Breast epithelium (tissue), 4 donors: ENCODE data around the gene PRSS36. TPM values are rescaled to one million over a fixed set of nuclear protein-coding genes. Genes with fewer than 3 reads are reported as not detected.

ENCODE experiments used
- DNase-seq, 2 donors: peaks; one replicate each; pipeline ENCODE4 v3.0.0-alpha.2; 2019; ENCODE audit warnings: low spot score in 2 of 2
- H3K27ac ChIP-seq, 2 donors: fragments of 200-600 bp; sonication (generic) in 1 of 2; one replicate each; pipeline ENCODE4 v1.5.1; 2016 to 2019; ENCODE audit warnings: mild to moderate bottlenecking in 1 of 2
- H3K27me3 ChIP-seq, 2 donors: fragments of 200-600 bp; sonication (generic) in 1 of 2; one replicate each; pipeline versions ENCODE4 v1.5.1 to v1.6.0; 2017 to 2019; ENCODE audit warnings: control low read depth in 1 of 2, mild to moderate bottlenecking in 1 of 2
- H3K36me3 ChIP-seq: fragments of 200-600 bp; one replicate; pipeline ENCODE4 v1.5.1; 2019
- H3K4me1 ChIP-seq, 2 donors: fragments of 200-600 bp; sonication (generic); one replicate each; pipeline ENCODE4 v1.5.1; 2016 to 2019; ENCODE audit warnings: control low read depth in 1 of 2
- H3K4me3 ChIP-seq, 3 donors: fragments of 200-600 bp; sonication (generic); 1 replicate in 2 of 3; 2 replicates in 1 of 3; pipeline ENCODE4 v1.5.1; 2016 to 2019; ENCODE audit warnings: mild to moderate bottlenecking in 3 of 3, moderate library complexity in 2 of 3
- H3K9me3 ChIP-seq, 2 donors: fragments of 200-600 bp; sonication (generic) in 1 of 2; one replicate each; pipeline ENCODE4 v1.5.1; 2016 to 2019; ENCODE audit warnings: control low read depth in 1 of 2
- CTCF ChIP-seq, 3 donors: fragments of 450-650 bp; IDR thresholded peaks; one replicate each; pipeline ENCODE4 v1.5.1; 2016 to 2017; ENCODE audit warnings: antibody characterized with exemption in 3 of 3, mild to moderate bottlenecking in 3 of 3, moderate library complexity in 3 of 3
- POLR2A ChIP-seq: fragments of 450-650 bp; IDR thresholded peaks from one replicate; pipeline ENCODE4 v1.6.1; 2016; ENCODE audit warnings: antibody characterized with exemption, mild to moderate bottlenecking, moderate library complexity
- POLR2AphosphoS5 ChIP-seq, 3 donors: sonication (generic); formaldehyde crosslinking; IDR thresholded peaks; one replicate each; pipeline ENCODE4 v1.6.1; 2017; ENCODE audit warnings: antibody characterized with exemption in 3 of 3
- intact Hi-C: fragments of 100-400 bp; cut with DNase I; formaldehyde crosslinking; loops from one replicate; pipeline ENCODE4 v1.15.1; 2023; ENCODE audit warnings: low total_unique reads
- total RNA-seq, 3 donors: library from RNA; depleted of rRNA; stranded (reverse); fragments of >200 nt; gene quantifications; one replicate each; pipeline ENCODE4 v1.1.0, GENCODE V29; 2016

The PRSS36 gene
- total RNA-seq, 3 donors from 2014 or later, result 0.98 to 8.3 (median 2.0) TPM

DNA sequence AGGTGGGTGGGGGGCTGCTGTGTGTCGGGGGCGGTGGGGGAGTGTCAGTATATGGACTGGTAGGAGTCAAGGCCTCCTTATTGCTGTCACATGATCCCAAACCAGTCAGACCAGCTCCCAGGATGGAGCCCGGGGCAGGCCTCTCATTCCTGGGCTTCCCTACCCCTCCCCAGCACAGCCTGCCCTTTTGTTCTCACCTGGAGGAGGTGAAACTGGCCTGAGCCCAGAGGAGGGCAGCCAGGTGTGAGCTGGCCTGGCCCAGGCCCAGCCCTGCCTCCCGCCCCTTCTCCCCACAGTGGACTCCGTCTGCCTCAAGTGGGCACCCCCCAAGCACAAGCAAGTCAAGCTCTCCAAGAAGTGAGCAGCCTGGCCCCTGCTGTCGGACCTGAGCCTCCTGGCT, 19.0 kb downstream of the PRSS36 start:
- Histone ChIP-seq H3K27ac (peak overlapping the region; percentile 95), H3K36me3 (no peaks in the 10 kb centered on the region), H3K9me3 (no peaks in the 10 kb centered on the region), H3K4me1 (peaks cover 4 to 55% of the 10 kb centered on the region in 2 donors), H3K4me3 (peak overlapping the region in 1 of 3 donors; percentile 40), H3K27me3 (no peaks in the 10 kb centered on the region)
- TF ChIP-seq POLR2A, result no peak
- TF ChIP-seq POLR2AphosphoS5 (IDR thresholded peaks at IDR 0.05), result peak; percentile 17 to 85 (median 26)
- TF ChIP-seq CTCF (IDR thresholded peaks at IDR 0.05), result no peak
- DNase-seq, result peak; percentile 95 to 97
- intact Hi-C loops, result no loop called here

- no peak for DNase-seq
- Histone ChIP-seq H3K27me3 (no peaks in the 10 kb centered on the region), H3K4me3 (peak overlapping the region in 2 of 3 donors; percentile 21 to 40), H3K27ac (peak overlapping the region; percentile 95), H3K4me1 (peaks cover 4 to 53% of the 10 kb centered on the region in 2 donors), H3K36me3 (no peaks in the 10 kb centered on the region), H3K9me3 (no peaks in the 10 kb centered on the region)
- intact Hi-C loops, result no loop called here
- TF ChIP-seq CTCF (IDR thresholded peaks at IDR 0.05) (no peak), POLR2A (no peak), POLR2AphosphoS5 (IDR thresholded peaks at IDR 0.05) (no peak)
Measured at GRCh38 chr16:31130336-31130891, 19.5 kb downstream of the PRSS36 start.

DNA sequence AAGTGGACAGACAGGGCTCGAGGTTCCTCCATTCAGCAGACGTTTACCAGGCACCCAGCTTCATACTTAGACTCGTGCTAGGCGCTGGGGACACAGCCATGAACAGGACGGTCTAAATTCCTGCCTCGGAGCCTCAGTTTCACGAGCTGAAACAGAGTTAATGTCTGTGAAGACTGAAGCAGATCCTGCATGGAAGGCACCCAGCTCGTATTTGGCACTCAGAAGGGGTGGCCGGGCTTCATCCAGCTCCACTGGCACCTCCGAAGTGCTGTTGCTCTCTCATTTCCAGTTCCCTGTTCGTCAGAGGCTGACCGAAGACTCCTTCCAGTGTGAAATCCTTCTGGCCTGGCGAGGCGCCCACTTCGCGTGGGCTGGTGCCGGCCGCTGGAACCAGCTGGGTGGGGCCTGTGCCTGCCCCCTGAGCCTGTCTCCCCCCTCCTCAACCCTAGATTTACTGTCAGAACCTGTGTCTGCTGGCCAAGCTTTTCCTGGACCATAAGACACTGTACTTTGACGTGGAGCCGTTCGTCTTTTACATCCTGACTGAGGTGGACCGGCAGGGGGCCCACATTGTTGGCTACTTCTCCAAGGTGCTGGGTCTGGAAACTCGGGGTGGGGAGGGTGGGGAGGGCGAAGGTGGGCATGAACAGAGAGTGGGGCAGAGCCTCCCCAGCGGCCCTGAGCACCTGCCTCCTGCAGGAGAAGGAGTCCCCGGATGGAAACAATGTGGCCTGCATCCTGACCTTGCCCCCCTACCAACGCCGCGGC, 20.1 kb downstream of the PRSS36 start:
- Histone ChIP-seq H3K27ac (peak overlapping the region; percentile 95), H3K4me3 (peak overlapping the region in 2 of 3 donors; percentile 21 to 40), H3K36me3 (no peaks in the 10 kb centered on the region), H3K4me1 (peaks cover 4 to 53% of the 10 kb centered on the region in 2 donors), H3K27me3 (no peaks in the 10 kb centered on the region), H3K9me3 (no peaks in the 10 kb centered on the region)
- peak in 1 of 2 donors; percentile 73 for DNase-seq
- no peak for TF ChIP-seq POLR2A
- peak in 1 of 3 donors; percentile 8 for TF ChIP-seq CTCF (IDR thresholded peaks at IDR 0.05)
- no peak for TF ChIP-seq POLR2AphosphoS5 (IDR thresholded peaks at IDR 0.05)
- intact Hi-C loops, result no loop called here

GRCh38 chr16:31128711-31129567, 20.9 kb downstream of the PRSS36 start:
- Histone ChIP-seq H3K27ac (peak overlapping the region; percentile 95), H3K27me3 (no peaks in the 10 kb centered on the region), H3K36me3 (no peaks in the 10 kb centered on the region), H3K4me1 (peaks cover 4 to 51% of the 10 kb centered on the region in 2 donors), H3K4me3 (peak overlapping the region in 1 of 3 donors; percentile 4), H3K9me3 (no peaks in the 10 kb centered on the region)
- TF ChIP-seq POLR2AphosphoS5 (IDR thresholded peaks at IDR 0.05) (no peak), CTCF (IDR thresholded peaks at IDR 0.05) (no peak), POLR2A (no peak)
- intact Hi-C loops, result no loop called here
- no peak for DNase-seq
